ENCODE measurements around the gene TSHZ3. TPM values are rescaled to one million over a fixed set of nuclear protein-coding genes. Genes with fewer than 3 reads are reported as not detected.

Gene TSHZ3
- total RNA-seq, 1 experiment from 2014 or later, result 3.2 TPM

DNA sequence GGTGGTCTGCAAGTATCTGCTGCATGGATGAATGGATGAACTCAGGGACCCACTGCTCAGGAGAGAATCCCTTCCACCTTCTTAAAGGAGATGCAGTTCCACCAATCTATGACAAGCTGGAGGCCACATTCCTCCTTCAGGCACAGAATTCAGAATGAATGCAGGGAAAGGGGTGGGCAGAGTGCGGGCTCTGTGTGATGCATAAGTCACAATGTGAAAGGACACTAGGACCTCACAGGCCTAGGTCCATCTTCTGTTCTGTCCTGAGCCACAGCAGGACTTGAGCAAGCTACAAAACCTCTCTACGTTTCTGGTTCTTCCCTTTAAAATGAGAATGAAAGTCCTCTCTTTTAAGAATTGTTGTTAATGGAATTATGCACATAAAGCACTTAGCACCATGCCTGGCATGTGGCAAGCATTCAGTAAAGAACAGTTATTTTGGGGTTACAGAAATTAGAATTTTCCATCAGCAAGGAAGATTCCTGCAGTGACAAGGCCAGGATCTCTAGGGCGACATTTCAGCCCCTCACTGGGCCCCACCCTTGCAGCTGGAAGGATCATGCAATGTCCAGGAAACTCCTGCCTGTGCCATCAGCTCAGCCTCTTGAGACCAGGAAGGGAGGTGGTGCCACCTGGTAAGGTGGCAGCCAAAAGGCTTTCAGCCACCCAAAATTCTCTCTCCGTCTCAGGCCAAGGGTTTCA lies 38.7 kb downstream of the TSHZ3 start:
- H3K4ac ChIP-seq (ENCODE audit: low read depth, low read length), result no peak overlapping the region
- H3K27me3 ChIP-seq (ENCODE audit: insufficient read depth, low read length), result no peaks in the 10 kb centered on the region
- Mint-ChIP-seq H3K4me3 (no peak overlapping the region), H3K27me3 (ENCODE audit: low read depth) (no peaks in the 10 kb centered on the region; the same call in 1 of the 2 replicates), H3K36me3 (ENCODE audit: insufficient read depth in 1 of 3, low read depth in 3 of 3) (no peaks in the 10 kb centered on the region), H3K4me1 (peaks cover 14 to 16% of the 10 kb centered on the region in 2 experiments), H3K9me3 (no peaks in the 10 kb centered on the region), H3K27ac (no peak overlapping the region; a peak in 1 of 7 replicates)
- H2BK20ac ChIP-seq (ENCODE audit: low read depth, low read length, poor library complexity, severe bottlenecking), result no peak overlapping the region
- no peak overlapping the region for H4K5ac ChIP-seq (ENCODE audit: insufficient read length, low read depth, low read length)
- H2BK120ac ChIP-seq (ENCODE audit: low read depth, low read length, poor library complexity, severe bottlenecking), result no peak overlapping the region
- H2AFZ ChIP-seq (ENCODE audit: low read length), result no peak overlapping the region
- H4K8ac ChIP-seq (replicated peaks; ENCODE audit: insufficient read length, low read depth, low read length), result no peak overlapping the region
- H3K4me2 ChIP-seq (ENCODE audit: insufficient read depth, insufficient read length, low read length), result no peak overlapping the region
- no peak overlapping the region for H2BK12ac ChIP-seq (ENCODE audit: insufficient read length, low read depth, low read length)
- H3K56ac ChIP-seq (ENCODE audit: insufficient read length, low read depth, low read length), result no peak overlapping the region
- no peak overlapping the region for H3K14ac ChIP-seq (ENCODE audit: insufficient read depth, low read length)
- no peak overlapping the region for H2BK5ac ChIP-seq (ENCODE audit: insufficient read length, low read length)
- no peak for DNase-seq
- peaks cover 1% of the 10 kb centered on the region; the same call in 1 of the 2 replicates for H3K79me2 ChIP-seq (ENCODE audit: insufficient read depth, low read length)
- no peaks in the 10 kb centered on the region for H3K9me3 ChIP-seq (ENCODE audit: control insufficient read depth, low read depth, low read length)
- no peak overlapping the region for H4K91ac ChIP-seq (ENCODE audit: insufficient read length, low read depth, low read length)
- no peaks in the 10 kb centered on the region for H3K79me1 ChIP-seq (ENCODE audit: insufficient read depth, low read depth, low read length, poor library complexity, severe bottlenecking)
- no peak overlapping the region for H2BK15ac ChIP-seq (ENCODE audit: low read depth, low read length)
- no peak overlapping the region for H3K18ac ChIP-seq (ENCODE audit: insufficient read length, low read depth, low read length)
- no peak overlapping the region for H3K27ac ChIP-seq (ENCODE audit: insufficient read length, low read depth, low read length)
- H3K23ac ChIP-seq (ENCODE audit: insufficient read length, low read depth, low read length), result no peak overlapping the region
- no peak overlapping the region for H2AK5ac ChIP-seq (ENCODE audit: insufficient read length, low read length)
- H3K9ac ChIP-seq (ENCODE audit: extremely low read depth, insufficient read length, low read length), result no peak overlapping the region
- TF ChIP-seq, protein P1, sequence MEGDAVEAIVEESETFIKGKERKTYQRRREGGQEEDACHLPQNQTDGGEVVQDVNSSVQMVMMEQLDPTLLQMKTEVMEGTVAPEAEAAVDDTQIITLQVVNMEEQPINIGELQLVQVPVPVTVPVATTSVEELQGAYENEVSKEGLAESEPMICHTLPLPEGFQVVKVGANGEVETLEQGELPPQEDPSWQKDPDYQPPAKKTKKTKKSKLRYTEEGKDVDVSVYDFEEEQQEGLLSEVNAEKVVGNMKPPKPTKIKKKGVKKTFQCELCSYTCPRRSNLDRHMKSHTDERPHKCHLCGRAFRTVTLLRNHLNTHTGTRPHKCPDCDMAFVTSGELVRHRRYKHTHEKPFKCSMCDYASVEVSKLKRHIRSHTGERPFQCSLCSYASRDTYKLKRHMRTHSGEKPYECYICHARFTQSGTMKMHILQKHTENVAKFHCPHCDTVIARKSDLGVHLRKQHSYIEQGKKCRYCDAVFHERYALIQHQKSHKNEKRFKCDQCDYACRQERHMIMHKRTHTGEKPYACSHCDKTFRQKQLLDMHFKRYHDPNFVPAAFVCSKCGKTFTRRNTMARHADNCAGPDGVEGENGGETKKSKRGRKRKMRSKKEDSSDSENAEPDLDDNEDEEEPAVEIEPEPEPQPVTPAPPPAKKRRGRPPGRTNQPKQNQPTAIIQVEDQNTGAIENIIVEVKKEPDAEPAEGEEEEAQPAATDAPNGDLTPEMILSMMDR (conservative IDR thresholded peaks at IDR 0.05), result no peak
- no peak overlapping the region for H3T11ph ChIP-seq (ENCODE audit: low read length)
- H3K23me2 ChIP-seq (ENCODE audit: insufficient read length, low read depth, low read length, poor library complexity, severe bottlenecking), result no peaks in the 10 kb centered on the region
- WGBS (ENCODE audit: extremely low coverage, insufficient read length, low lambda C conversion rate), result no CpG with 5 or more reads among the region's 4 CpGs
- H3K4me1 ChIP-seq (ENCODE audit: insufficient read depth, low read length), result no peaks in the 10 kb centered on the region; the same call in 1 of the 2 replicates
- no peaks in the 10 kb centered on the region for H4K20me1 ChIP-seq (ENCODE audit: control insufficient read depth, insufficient read depth, insufficient read length)
